ENCODE results near the gene EEA1.

EEA1 gene

DNA sequence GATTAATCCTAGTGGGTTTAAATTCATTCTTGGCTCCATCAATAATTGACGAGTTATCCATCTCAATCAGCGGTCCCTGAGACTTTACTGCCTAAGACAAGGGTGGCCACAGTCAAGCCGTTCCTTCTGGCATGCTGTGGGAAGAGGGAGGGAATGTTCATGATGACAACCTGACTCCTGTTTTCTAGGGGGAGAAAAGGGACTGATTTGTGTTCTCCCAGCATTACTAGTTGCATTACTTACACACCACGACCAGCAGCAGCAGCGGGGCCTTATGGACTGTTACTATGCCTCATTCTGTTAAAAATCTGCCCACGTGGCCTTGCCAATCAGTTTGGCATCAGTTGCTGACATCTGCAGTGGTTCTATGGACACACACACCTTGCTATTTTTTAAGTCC lies 196.4 kb downstream of the EEA1 start:
- DNase-seq (ENCODE audit: low read depth), result no peak
- TF ChIP-seq CTCF (IDR thresholded peaks at IDR 0.05; ENCODE audit: insufficient read depth, low read depth, low read length, missing control alignments), result no peak

DNA sequence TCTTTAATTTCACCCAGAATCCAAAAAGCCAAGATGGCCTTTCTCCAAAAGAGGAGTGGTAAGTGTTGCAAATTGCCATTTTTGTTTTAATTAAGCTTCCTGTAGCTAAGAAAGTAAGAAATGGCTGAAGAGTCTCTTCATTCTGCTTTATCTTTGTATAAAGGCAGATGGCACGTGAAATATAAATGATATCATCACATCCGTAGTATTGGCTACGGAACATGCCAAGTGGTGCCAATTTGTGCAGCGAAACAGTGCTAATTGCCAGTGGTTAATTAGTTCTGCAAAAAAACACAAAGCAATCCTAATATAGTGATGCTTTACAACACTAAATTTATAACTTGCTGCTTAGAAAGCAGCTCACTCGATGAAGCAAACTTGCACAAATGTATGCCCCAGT lies 196.9 kb downstream of the EEA1 start:
- no peak for TF ChIP-seq CTCF (IDR thresholded peaks at IDR 0.05; ENCODE audit: insufficient read depth, low read depth, low read length, missing control alignments)
- H3K4me3 ChIP-seq (ENCODE audit: low read depth, low read length), result no peak overlapping the region
- no peak for DNase-seq (ENCODE audit: low read depth)

More for the DNA sequence above, 196.4 kb downstream of the EEA1 start:
- no peak overlapping the region for H3K4me3 ChIP-seq (ENCODE audit: low read depth, low read length)

GRCh38 chr12:92730758-92731157 lies 198.3 kb downstream of the EEA1 start:
- DNase-seq (ENCODE audit: low read depth), result no peak
- TF ChIP-seq CTCF (IDR thresholded peaks at IDR 0.05; ENCODE audit: insufficient read depth, low read depth, low read length, missing control alignments), result no peak
- no peak overlapping the region for H3K4me3 ChIP-seq (ENCODE audit: low read depth, low read length)

- no peak overlapping the region for H3K4me3 ChIP-seq (ENCODE audit: low read depth, low read length)
- no peak for DNase-seq (ENCODE audit: low read depth)
Observed at GRCh38 chr12:92729773-92730305, 199.3 kb downstream of the EEA1 start.

GRCh38 chr12:92726850-92727249 lies 202.2 kb downstream of the EEA1 start:
- H3K4me3 ChIP-seq (ENCODE audit: low read depth, low read length), result no peak overlapping the region
- no peak for TF ChIP-seq CTCF (IDR thresholded peaks at IDR 0.05; ENCODE audit: insufficient read depth, low read depth, low read length, missing control alignments)
- no peak for DNase-seq (ENCODE audit: low read depth)

More at GRCh38 chr12:92729773-92730305, 199.3 kb downstream of the EEA1 start:
- TF ChIP-seq CTCF (IDR thresholded peaks at IDR 0.05; ENCODE audit: insufficient read depth, low read depth, low read length, missing control alignments), result no peak

DNA sequence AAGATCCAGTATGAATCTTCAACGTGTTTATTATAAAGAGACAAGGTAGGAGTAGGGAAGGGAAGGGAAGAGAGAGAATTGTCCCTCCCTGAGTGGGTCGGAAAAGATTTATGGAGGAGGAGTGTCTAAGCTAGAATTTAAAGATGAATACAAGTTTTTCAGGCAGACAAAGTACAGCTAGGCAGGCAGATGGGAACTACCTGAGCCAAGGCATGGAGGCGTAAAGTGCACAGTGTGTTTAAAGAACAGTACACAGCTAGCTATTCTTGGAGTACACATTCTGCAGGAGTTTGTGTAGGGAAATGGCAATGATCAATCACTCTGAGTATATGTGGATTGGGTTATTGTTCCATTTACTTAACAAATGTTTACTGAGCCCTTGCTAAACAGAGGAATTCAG lies 206.2 kb downstream of the EEA1 start:
- no peak for TF ChIP-seq CTCF (IDR thresholded peaks at IDR 0.05; ENCODE audit: insufficient read depth, low read depth, low read length, missing control alignments)
- no peak for DNase-seq (ENCODE audit: low read depth)

DNA sequence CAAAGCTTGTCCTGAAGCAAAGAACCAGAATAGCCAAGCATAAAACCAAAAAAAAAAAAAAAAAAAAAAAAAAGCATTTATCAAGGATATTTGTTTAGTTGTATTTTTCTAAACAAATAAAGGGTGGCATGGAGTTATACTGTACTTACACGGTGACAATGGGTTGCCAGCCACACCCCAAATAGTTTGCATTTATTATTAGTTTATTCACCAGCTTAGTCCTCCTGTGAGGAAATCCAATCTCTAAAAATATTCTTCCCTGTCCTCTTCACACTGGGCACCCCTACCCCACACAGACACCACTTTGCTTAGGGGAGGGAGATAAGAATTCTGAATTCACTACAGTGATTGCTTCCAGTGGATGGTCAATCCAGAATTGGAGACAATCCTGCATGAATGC lies 207.4 kb downstream of the EEA1 start:
- TF ChIP-seq CTCF (IDR thresholded peaks at IDR 0.05; ENCODE audit: insufficient read depth, low read depth, low read length, missing control alignments), result no peak
- DNase-seq (ENCODE audit: low read depth), result no peak
- no peak overlapping the region for H3K4me3 ChIP-seq (ENCODE audit: low read depth, low read length)

More for the DNA sequence above, 206.2 kb downstream of the EEA1 start:
- no peak overlapping the region for H3K4me3 ChIP-seq (ENCODE audit: low read depth, low read length)

Measured in GM12865 (cell line).